Activated CD4-positive, CD25-positive, alpha-beta regulatory T cell treated with anti-CD3 and anti-CD28 coated beads, Interleukin-2, amount 50 U/mL, for 16 hours (primary cell): ENCODE results near the gene ARNT2.

ENCODE experiments used
- DNase-seq: peaks from one replicate; pipeline ENCODE4 v3.0.0-alpha.2; 2020; ENCODE audit warnings: low read depth, low spot score

ARNT2 gene

DNA sequence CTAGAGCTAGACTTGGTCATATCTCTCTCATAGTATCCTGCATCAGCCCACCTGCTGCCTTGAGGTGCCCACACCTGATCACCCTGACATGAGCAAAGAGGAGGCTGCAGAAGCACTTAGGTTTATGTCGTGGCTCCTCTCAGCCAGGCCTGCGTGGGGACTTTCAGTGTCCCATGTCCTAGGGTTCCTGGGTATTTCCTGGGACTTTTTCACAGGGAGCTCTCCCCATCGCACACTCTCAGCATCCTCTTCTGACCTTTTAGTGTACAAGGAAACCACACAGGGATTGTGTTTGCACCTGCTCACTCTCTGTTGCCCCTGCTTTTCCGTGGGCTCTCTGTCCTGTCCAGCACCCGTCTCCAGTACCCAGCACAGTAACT is 61.4 kb downstream of the ARNT2 start:
- no peak for DNase-seq

GRCh38 chr15:80466543-80466942 is 62.4 kb downstream of the ARNT2 start:
- no peak for DNase-seq

- no peak for DNase-seq
Observed at GRCh38 chr15:80467311-80467714, 63.1 kb downstream of the ARNT2 start.

GRCh38 chr15:80468796-80469195 is 64.6 kb downstream of the ARNT2 start:
- DNase-seq = no peak

- DNase-seq = no peak
Observed at GRCh38 chr15:80471881-80472280, 67.7 kb downstream of the ARNT2 start.

DNA sequence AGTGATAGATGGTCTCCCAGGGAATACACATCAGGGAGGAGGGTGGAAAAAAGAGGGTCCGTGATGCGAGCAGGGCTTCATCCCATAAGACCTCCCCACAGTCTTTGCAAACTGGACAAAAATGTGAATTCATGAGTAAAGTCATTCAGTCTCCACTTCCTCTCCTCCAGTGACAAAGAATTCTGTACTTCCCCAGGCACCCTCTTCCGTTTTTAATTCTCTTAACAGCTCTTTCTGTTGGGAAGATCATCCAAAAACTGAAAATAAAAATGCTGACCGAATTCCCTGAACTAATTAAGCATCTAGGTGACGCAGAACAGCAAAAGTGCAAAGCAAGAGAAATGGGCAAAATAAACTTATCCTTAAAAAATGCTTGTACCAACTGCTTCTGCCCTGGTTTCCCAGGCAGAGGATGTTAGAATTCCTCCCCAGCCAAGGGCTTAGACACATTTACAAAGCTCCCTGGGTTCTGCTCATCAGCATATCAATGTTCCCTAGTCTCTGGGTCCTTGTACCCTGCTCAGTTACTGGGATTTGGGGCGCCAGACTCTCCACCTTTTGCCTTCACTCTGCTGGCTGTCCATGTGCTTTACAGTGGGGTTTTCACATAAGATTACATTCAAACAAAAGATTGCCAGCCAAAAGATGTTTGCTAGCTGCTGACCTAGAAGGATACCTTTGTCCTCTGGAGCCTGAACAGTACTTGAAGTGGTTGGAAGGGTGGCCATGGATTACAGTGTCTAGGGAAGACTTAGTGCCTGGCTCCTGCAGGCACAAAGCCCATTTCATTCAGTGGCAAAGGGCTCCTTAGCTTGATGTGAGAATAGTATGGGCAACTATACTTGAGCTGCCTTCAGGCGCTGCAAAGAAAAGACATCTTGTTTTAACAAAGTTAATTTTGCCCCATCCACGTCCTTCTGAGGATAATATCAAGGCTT is 69.4 kb downstream of the ARNT2 start:
- DNase-seq = no peak

- DNase-seq = no peak
Observed at GRCh38 chr15:80474224-80475215, 70.3 kb downstream of the ARNT2 start.

- no peak for DNase-seq
Observed at GRCh38 chr15:80475572-80475971, 71.4 kb downstream of the ARNT2 start.

DNA sequence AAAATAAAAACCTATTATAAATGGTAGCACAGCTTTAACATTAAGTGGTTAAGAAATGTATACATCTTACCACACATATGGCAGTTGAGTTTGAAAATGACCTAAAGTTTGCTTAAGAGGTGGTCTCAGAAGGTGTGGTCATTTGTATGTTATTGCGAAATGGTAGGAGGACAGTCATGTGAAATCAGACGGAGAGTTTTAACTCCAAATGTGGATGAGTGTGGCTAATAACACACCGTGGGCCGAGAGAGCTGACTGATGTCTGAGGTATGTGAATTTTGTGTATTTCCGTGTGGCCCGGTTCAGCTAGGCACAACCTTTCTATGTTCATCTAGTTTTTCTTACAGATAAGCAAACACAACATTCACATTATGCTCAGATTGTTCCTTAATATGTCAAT is 71.9 kb downstream of the ARNT2 start:
- DNase-seq = no peak

GRCh38 chr15:80478075-80478474 is 73.9 kb downstream of the ARNT2 start:
- DNase-seq = no peak

- no peak for DNase-seq
Observed at GRCh38 chr15:80479191-80479590, 75.0 kb downstream of the ARNT2 start.

- DNase-seq = no peak
Observed at GRCh38 chr15:80480171-80480811, 76.1 kb downstream of the ARNT2 start.

DNA sequence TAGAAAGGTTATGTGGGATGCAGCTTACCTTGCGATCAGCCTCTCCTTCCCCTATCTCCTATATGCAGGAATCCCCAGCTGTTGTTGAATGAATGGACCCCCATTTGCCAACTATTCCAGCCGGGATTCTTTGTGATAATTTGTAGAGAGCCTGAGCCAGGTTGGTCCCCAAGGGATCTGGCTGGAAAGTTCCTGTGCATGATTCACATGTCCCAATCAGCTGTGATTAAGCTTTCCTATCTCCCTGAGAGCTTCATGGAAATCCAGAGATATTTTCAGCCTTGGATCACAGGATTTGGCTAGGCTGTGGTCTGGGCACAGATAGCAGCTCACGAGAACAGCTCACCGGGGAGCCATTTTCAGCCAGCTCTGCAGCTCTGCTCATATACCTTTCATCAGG is 76.7 kb downstream of the ARNT2 start:
- no peak for DNase-seq

DNA sequence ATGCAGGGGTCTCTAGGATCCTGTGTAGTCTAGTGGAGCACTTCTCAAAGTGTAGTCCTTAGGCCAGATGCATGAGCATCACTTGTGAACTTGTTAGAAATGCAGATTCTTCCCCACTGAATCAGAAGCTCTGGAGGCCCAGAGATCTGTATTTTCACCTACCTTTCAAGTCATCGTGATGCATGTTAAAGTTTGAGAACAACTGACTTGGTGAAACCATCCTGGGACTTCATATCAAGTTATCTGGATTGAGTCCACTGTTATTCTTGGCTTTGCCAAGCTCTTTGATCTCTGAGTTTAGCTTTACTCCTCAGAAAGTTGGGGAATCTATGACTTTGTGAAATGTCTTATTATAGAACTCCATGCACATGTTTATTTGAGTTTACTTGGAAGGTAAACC is 78.5 kb downstream of the ARNT2 start:
- no peak for DNase-seq

- no peak for DNase-seq
Observed at GRCh38 chr15:80483725-80484161, 79.6 kb downstream of the ARNT2 start.

DNA sequence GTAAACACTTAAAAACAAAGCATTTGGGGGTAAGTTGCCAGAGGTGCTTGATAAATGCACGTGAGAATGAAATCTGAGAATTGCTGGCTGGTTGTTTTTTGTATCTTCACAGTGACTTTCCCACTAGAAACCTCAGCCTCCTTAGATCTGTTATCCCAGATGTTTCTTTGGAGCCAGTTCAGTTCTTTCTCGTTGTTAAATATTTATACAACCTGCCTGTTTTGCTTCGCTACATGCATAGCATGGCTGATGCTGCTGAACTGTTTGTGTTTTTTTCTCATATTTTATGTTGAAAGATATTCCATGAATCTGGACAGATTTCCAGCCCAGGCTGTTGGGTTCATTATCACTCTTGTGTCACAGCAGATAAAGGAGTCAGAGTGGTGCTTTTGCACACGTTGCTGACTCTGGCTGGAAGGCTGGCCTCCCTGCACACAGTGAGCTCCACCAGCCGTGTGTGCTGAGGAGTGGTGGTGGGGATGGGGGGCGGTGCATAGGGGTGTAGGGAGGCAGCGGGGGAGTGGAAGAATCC is 80.2 kb downstream of the ARNT2 start:
- no peak for DNase-seq

DNA sequence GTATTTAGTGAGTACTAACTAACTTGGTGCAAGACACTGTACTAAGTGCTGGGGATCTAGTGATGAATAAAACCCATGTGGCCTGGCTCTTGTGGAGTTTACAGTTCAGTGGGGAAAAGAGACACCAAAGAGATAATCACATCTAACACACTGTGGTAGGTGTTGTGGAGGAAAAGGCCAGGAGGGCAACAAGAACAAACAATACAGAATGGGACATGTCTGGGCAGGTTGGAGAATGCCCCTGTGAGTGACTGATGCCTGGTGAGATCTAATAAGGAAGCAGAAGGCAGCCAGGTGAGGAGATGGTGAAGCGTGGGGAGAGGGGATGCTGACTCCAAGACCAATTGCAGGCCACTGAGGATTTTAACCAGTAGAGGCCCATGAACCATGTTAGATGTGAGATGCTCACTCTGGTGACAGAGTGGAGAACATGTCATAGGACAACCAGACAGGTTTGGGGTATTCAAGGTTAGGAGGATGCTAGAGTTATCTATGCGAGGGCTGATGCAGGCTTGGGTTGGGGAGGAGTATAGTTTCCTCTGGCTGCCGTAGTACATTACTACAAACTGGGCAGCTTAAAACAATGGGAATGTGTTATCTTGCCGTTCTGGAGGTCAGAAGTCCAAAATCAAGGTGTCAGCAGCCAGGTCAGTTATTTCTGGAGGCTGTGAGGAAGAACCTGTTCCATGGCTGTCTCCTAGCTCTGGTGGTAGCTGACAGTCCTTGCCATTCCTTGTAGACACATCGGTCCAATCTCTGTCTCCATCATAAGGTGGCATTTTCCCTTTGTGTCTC is 81.4 kb downstream of the ARNT2 start:
- DNase-seq = no peak

DNA sequence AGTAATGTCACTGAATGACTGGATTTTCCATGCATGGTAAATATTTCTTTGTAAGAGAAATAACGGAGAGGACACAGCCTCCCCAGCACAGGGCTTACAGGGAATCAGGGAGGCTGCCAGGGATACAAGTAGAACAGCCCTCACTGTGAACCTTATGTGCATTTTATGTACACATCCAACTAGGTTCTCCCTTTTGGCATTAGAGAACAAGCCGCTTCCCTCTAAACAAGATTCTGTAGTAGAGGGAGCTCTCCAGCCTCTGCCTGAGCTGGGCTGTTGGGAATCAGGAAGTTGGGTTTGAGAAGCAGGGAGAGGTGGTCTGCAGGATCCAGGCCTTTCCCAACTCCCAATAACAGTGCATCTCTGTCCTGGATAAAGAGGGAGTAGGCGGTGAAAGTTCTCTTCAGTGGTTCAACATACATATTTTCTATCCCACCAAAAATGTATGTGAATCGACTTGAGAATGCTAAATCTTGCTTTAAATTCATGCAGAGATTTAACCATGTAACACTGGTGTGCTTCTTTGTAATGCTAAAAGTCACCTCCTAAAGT is 83.7 kb downstream of the ARNT2 start:
- no peak for DNase-seq

DNA sequence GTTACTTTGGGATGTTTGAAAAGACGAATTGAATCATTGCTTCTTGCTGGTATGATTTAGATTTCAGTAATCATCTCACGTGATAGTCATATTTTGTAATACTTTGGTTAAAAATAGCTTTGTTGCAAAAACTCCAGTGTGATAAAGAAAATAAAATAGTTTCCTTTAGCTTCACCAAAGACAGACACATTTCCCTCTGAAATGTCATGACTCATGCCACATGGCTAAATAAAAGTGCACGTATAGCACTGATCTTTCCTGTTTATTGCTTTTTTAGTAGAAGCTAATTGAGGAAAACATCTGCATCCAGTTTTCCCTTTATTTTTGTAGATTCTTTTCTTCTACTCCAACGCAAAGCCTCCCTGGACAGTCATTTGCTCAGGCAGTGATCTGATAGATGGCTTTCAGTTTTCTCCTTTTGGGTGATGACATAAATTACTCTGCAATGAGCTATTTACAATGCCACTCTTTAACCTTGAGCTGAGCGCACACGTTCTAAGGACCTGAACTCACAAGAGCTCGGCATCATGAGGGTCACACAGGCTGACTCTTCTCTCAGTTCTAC is 84.9 kb downstream of the ARNT2 start:
- DNase-seq = no peak

DNA sequence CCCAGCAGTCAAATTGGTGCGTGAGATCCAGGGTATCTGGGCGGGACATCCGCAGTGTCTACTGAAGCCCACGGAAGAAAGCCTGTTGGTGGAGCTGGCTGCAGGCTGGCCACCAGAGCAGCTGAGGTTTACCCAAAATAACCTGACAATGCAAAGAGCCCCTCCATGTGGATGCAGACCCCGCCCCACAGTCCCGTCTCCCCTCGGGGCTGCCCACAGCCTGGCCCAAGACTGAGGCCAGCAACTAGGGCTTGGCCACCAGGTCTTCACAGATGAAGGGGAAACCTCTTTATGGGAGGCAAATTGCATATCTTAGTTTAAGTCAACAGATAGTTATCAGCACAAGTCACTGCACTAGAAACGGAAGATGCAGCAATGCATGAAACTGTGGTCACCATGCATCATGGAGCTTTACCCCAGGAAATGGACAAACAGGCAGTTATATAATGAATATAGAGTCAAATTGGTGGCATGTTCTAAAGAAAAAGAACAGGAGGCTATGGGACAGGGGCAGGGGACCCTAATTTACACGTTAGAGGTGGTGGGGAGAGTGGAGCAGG is 86.3 kb downstream of the ARNT2 start:
- DNase-seq = no peak
